Stimulated activated CD8-positive, alpha-beta memory T cell treated with anti-CD3 and anti-CD28 coated beads, Interleukin-2, amount 100 ng/mL, for 48 hours (primary cell): ENCODE measurements around the gene RGL1.
"Not testable (repeated sequence)": the region's sequence is repeated elsewhere in the genome, so short reads cannot be mapped to it uniquely, and the experiment has no call there.

Experiments
- DNase-seq, 2 donors: peaks; one replicate each; pipeline ENCODE4 v3.0.0-alpha.2; 2020; ENCODE audit warnings: low read depth in 2 of 2

RGL1 gene

GRCh38 chr1:183785921-183786320, 19.0 kb upstream of the RGL1 start:
- not testable (repeated sequence) for DNase-seq

DNA sequence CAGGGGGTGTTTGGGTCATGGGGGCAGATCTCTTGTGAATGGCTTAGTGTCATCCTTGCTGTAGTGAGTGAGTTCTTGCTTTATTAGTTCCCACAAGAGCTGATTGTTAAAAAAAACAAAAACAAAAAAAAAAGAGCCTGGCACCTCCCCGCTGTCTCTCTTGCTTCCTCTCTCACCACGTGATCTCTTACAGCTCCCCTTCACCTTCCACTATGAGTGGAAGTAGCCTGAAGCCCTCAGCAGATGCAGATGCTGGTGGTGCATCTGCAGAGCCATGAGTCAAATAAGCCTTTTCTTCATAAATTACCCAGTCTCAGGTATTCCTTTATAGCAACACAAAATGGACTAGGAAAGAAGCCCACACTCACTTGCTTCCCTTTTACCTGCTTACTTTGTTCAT, 17.2 kb upstream of the RGL1 start:
- DNase-seq = no peak

GRCh38 chr1:183791319-183791718, 13.6 kb upstream of the RGL1 start:
- DNase-seq = no peak

DNA sequence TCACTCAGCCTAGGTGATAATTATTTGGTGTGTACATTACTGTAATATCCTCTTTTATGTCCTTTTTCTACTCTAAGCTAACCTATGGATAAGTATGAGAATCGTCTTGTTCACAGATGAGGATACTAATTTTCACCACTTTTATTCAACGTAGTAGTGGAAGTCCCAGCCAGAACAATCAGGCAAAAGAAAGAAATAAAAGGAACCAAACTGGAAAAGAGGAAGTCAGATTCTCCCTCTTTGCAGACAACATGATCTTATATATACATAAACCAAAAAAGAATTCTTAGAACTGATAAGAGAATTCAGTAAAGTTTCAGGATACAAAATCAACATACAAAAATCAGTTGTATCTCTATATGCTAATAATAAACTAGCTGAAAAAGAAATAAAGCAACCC, 12.6 kb upstream of the RGL1 start:
- DNase-seq = no peak

DNA sequence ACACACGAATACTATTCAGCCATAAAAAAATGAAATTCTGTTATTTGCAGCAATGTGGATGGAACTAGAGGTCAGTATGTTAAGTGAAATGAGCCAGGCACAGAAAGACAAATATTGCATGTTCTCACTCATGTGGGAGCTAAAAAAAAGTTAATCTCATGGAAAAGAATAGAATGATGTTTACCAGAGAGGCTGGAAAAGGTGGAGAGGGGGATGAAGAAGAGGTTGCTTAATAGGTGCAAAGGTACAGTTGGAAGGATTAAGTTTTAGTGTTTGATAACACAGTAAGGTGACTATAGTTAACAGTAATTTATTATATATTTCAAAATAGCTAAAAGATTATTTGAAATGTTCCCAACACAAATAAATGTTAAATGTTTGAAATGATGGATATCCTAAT, 10.8 kb upstream of the RGL1 start:
- DNase-seq = no peak

DNA sequence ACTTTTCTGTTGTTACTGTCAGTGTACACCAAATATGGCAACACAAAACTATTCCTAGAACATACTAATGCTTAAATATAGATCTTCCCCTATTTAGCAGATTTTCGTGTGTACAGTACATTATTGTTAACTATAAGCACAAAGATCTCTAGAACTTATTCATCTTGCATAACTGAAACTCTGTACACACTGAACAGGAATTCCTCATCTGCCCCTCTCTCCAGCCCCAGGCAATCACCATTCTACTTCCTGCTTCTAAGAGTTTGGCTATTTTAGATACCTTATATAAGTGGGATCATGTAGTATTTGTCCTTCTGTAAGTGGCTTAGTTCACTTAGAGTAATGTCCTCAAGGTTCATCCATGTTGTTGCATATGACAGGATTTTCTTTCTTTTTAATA, 4.5 kb upstream of the RGL1 start:
- DNase-seq = no peak

DNA sequence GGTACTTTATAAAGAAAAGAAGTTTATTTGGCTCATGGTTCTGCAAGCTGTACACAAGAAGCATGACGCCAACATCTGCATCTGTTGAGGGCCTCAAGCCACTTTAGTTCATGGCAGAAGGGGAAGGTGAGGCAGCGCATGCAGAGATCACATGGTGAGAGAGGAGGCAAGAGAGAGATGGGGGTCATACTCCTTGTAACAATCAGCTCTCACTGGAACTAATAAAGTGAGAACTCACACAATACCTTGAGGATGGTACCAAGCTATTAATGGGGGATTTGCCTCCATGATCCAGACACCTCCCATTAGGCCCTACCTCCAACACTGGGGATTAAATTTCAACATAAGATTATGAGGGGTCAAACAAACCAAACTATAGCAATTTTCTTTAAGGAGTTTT, 3.3 kb upstream of the RGL1 start:
- DNase-seq = no peak

GRCh38 chr1:183804387-183804786, 533 bp upstream of the RGL1 start:
- DNase-seq = no peak

DNA sequence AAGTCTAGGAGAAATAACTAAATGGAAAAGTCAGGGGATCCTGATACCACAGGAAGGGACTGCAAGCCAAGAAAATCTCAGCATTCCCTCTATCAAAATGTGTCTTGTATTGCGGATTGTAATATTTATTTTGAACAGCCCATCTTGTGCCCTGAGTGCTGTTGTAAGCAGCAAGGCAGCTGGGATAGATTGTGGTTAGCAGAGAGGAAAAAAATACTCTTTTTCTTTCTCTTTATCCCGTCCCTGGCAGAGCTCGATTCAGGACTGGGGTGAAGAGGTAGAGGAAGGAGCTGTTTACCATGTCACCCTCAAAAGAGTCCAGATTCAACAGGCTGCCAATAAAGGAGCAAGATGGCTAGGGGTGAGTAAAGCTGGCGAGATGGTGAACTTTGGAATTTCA, 1.2 kb downstream of the RGL1 start:
- DNase-seq = no peak

DNA sequence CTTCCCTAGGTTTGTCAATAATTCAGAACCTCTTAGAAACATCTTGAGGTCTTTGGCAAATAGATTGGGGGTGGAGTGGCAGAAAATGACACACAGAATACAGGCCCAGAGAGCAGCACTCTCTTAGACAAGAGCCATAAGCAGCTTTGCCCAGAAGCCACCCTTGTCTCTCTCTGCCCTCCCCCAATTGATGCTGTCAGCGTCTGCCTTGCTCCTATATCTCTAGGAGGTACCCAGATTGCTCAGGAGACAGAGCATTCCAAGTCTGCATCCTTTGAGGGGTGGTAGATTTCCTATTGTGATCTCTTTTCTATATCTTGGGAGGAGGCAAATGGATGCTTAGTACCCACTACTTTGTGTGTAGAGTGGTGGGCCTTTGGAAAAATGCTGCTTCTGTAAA, 1.8 kb downstream of the RGL1 start:
- DNase-seq = no peak

DNA sequence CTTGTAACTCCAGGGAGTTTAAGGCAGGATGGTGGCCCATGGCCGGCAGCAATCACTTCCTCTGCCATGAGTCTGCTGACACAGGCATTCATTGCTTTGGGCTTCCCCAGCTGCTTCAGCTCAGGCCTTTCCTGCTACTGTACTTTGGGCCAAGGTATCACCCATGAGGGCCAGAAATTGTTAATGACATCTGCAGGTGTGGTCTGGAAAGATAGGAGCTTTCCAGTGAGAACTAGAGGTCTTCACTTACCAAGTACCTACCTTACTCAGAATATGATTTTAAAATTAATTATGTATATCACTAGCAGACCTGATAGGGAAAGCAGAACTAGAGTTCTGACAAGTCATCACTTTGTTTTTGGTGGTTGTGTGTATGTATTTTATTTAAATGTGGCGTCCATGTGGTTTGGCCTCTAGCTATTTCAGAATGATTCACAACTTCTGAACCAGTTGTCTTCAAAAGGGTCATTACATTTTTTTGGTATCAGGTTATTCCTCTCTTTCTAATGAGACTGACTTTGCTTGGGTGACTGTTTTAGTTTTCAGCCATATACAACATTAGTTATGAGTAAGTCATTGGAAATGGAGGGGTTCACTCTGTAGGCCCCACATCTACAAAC, 2.7 kb downstream of the RGL1 start:
- no peak for DNase-seq

- no peak for DNase-seq
Observed at GRCh38 chr1:183808296-183809027, 3.5 kb downstream of the RGL1 start.

DNA sequence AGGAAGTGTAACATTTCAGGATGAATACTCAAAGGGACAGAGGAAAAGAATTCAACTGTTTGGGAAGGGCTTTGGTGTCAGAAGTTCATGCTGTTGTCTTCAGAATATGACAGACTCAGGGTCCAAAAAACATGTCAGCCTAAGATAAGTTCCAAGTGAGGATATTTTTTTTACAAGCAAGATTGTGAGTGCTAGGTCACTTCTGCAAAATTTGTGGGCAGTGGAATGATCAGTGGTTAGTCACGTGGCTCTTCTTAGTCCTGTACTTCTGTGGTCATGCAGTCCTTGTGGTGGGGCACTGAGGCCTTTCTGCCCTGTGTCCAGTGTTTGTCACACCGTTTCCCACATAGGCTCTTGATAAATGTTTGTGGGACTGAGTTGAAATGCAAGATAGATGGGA, 5.2 kb downstream of the RGL1 start:
- no peak for DNase-seq

DNA sequence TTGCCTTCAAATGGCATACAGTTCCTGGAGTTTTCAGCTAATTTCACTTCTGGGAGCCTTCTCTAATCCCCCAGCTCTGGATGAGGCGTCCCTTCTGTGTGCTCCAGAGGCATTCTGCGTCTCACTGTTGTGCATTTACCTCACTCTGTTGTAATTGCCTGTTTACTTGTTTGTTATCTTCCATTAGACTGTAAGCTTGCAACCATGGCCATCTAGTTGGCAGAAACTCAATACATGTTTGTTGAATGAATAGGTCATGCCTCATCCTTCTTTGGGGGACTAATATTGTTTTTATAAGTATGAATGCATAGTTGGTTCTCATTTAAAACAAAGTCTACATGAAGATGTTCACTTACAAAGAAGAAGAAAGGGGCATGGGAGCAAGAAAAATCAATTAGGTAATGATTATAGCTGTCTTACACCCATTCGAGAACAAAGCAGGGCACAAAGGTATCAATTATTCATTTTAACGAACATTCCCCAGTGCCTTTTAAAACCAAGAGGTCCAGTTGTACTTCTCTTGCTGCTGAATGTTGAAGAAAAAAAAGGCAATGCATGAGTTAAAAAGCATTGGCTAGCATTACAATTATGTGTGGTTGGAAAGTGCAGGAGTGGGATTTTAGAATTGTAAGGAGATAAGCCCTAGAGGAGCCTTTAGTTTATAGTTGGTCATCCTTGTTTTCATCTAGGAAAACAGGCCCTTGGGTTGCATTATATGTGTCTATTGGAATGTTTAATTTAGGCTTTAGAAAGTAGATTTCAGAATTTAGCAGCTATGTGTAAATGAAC, 6.0 kb downstream of the RGL1 start:
- no peak for DNase-seq

GRCh38 chr1:183812128-183812527, 7.2 kb downstream of the RGL1 start:
- DNase-seq = no peak

- no peak for DNase-seq
Observed at GRCh38 chr1:183812686-183813569, 8.0 kb downstream of the RGL1 start.

GRCh38 chr1:183814121-183814681, 9.3 kb downstream of the RGL1 start:
- DNase-seq = no peak

DNA sequence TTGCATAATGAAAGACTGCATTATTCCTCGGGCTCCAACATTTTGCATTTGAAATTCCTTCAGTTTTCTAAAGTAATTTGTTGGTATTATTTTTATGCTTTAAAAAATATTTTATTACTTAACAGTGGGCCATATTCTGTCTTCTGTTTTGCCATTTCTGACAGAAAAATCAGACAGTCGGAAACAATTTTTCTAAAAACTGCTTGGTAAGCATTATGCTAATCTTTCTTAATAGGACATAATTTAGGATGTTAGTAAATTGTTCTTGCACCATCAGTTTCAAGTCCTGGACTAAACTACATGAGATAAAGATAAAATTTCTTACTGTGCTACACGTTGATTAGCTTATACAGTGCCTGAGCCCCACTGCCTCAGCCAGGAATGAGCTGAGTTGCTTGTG, 11.2 kb downstream of the RGL1 start:
- no peak for DNase-seq

DNA sequence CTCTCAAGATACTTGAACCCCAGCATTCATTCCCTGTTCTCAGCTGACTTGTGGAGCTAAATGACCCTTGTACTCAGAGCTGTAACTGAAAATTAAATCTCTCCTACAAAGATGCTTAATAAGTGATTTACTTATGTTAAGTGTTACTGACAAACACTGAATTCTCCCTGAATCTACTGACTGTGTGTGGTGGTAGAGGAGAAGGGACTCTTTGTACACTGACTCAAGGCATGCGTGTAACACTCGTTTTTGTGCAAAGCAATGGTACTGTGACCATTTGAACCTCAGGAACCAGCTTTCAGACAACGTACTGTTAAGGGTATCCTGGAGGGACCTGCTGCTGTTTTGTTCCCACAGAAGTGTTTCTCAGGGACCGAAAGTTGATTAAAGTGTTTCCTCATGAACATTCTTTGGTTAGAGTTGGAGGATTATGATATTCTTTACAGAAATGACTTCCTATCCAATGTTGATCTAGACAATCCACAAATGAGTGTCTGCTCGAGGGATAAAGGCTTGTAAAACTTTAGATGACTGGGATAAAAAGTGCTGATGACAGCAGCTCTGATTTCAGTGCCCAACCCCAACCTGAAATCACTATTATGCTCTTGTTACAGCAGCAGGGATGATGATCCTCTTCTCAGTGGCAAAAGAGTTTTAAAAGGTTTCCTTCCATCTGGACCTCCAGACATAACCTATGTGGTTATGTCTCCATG, 12.8 kb downstream of the RGL1 start:
- no peak for DNase-seq

DNA sequence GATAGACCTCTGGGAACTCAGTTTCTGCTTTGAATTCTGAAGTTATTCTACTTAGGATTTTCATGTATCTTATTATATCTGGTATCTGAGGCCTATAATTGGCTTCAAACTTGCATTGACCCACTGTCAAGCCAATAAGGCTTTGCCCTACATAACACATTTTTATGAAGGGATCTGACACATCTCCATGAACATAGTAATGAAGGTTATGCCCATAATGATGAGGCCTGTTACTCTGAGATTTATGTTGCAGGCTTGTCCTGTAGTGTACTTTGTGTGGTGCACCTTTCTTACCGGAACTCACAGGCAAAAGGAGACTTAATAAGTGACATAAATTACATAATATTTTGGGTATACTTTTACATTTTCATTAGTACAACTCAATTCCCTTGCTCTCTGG, 14.1 kb downstream of the RGL1 start:
- no peak for DNase-seq

DNA sequence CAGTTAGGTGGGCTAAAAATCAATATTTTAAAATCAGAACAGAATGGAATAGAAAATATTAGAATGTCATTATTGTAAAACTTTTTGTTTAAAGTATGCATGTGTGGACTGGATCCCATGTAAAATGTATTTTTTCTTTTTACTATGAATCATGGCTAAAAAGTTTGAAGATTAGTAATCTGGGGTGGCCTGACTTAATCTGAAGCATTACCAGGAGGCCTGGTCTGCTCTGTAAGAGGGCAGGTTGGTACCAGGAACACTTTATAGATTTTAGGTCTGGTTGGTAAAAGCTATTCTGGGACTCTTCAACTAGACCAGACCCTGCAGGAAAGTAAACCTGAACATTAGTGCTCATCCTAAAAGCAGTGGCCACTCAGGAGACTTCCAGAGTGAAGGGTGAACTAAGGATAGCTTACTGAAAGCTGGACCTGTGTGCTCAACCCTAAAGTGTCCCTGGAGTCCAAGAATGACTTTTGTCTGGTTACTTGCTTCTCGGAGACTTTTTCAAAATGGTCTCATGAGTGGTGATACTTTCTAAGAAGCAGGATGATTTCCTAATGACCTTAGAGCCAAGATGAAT, 16.5 kb downstream of the RGL1 start:
- no peak for DNase-seq
